ENCODE measurements around the gene IGSF21. TPM values are rescaled to one million over a fixed set of nuclear protein-coding genes. Genes with fewer than 3 reads are reported as not detected.

The IGSF21 gene
- total RNA-seq, 1 experiment from 2014 or later = 5.2 TPM

GRCh38 chr1:18130356-18130755 lies 22.8 kb downstream of the IGSF21 start:
- Histone ChIP-seq H3K23me2 (ENCODE audit: insufficient read length, low read depth, low read length, poor library complexity, severe bottlenecking) (no peaks in the 10 kb centered on the region), H3K9me3 (ENCODE audit: control insufficient read depth, low read depth, low read length) (no peaks in the 10 kb centered on the region), H3K27ac (ENCODE audit: insufficient read length, low read depth, low read length) (no peak overlapping the region), H2BK120ac (ENCODE audit: low read depth, low read length, poor library complexity, severe bottlenecking) (no peak overlapping the region), H3K56ac (ENCODE audit: insufficient read length, low read depth, low read length) (no peak overlapping the region), H3K4me1 (ENCODE audit: insufficient read depth, low read length) (peaks cover 4% of the 10 kb centered on the region; the same call in 1 of the 2 replicates), H4K8ac (replicated peaks; ENCODE audit: insufficient read length, low read depth, low read length) (no peak overlapping the region), H3K23ac (ENCODE audit: insufficient read length, low read depth, low read length) (no peak overlapping the region), H3K27me3 (ENCODE audit: insufficient read depth, low read length) (no peaks in the 10 kb centered on the region), H3K9ac (ENCODE audit: extremely low read depth, insufficient read length, low read length) (no peak overlapping the region), H4K5ac (ENCODE audit: insufficient read length, low read depth, low read length) (no peak overlapping the region), H3K79me1 (ENCODE audit: insufficient read depth, low read depth, low read length, poor library complexity, severe bottlenecking) (no peaks in the 10 kb centered on the region), H2AFZ (ENCODE audit: low read length) (no peak overlapping the region), H3K14ac (ENCODE audit: insufficient read depth, low read length) (no peak overlapping the region), H2BK12ac (ENCODE audit: insufficient read length, low read depth, low read length) (no peak overlapping the region), H3K4ac (ENCODE audit: low read depth, low read length) (no peak overlapping the region), H4K91ac (ENCODE audit: insufficient read length, low read depth, low read length) (no peak overlapping the region), H2BK20ac (ENCODE audit: low read depth, low read length, poor library complexity, severe bottlenecking) (no peak overlapping the region), H2BK15ac (ENCODE audit: low read depth, low read length) (no peak overlapping the region), H3K79me2 (ENCODE audit: insufficient read depth, low read length) (peaks cover 3% of the 10 kb centered on the region; the same call in 1 of the 2 replicates), H4K20me1 (ENCODE audit: control insufficient read depth, insufficient read depth, insufficient read length) (no peaks in the 10 kb centered on the region), H3K4me2 (ENCODE audit: insufficient read depth, insufficient read length, low read length) (no peak overlapping the region), H3K18ac (ENCODE audit: insufficient read length, low read depth, low read length) (no peak overlapping the region), H3T11ph (ENCODE audit: low read length) (no peak overlapping the region), H2AK5ac (ENCODE audit: insufficient read length, low read length) (no peak overlapping the region), H2BK5ac (ENCODE audit: insufficient read length, low read length) (no peak overlapping the region)
- no peaks in the 10 kb centered on the region; a peak in 2 of 7 replicates for H3K36me3 Mint-ChIP-seq (ENCODE audit: insufficient read depth in 1 of 3, low read depth in 3 of 3)
- H3K9me3 Mint-ChIP-seq = no peaks in the 10 kb centered on the region
- WGBS (ENCODE audit: extremely low coverage, insufficient read length, low lambda C conversion rate) = no CpG with 5 or more reads among the region's 3 CpGs
- DNase-seq = no peak
- H3K27me3 Mint-ChIP-seq (ENCODE audit: low read depth) = no peaks in the 10 kb centered on the region
- no peak overlapping the region for H3K4me3 Mint-ChIP-seq
- no peak for TF ChIP-seq CTCF (conservative IDR thresholded peaks at IDR 0.05)
- H3K27ac Mint-ChIP-seq = 0 out of 7 replicates have a peak overlapping the region, but pooled peaks of 1 of the 3 experiments have one; percentile 35
- peaks cover 34 to 52% of the 10 kb centered on the region in 2 experiments for H3K4me1 Mint-ChIP-seq

Measured in H9 (cell line).